Hepatocyte (in vitro differentiated cells): ENCODE results near the gene S100A6.

Experiments used
- CTCF ChIP-seq: fragments of 200-600 bp; sonication (generic); IDR thresholded peaks from 2 replicates; pipeline ENCODE4 v1.5.1; 2016; ENCODE audit warnings: antibody characterized with exemption, mild to moderate bottlenecking; ENCODE audit not compliant: poor library complexity
- EZH2phosphoT487 ChIP-seq: fragments of 200-600 bp; sonication (generic); IDR thresholded peaks from one replicate; pipeline ENCODE4 v1.6.1; 2018; ENCODE audit warnings: antibody characterized with exemption, mild to moderate bottlenecking, low read depth, moderate library complexity; ENCODE audit not compliant: unreplicated experiment, severe bottlenecking

- TF ChIP-seq CTCF = peak; percentile 41
- no peak for TF ChIP-seq EZH2phosphoT487
Observed at GRCh38 chr1:153509729-153510354, 25.9 kb downstream of the S100A6 start.
